ENCODE results near the gene HTR4.

- TF ChIP-seq, protein P1, sequence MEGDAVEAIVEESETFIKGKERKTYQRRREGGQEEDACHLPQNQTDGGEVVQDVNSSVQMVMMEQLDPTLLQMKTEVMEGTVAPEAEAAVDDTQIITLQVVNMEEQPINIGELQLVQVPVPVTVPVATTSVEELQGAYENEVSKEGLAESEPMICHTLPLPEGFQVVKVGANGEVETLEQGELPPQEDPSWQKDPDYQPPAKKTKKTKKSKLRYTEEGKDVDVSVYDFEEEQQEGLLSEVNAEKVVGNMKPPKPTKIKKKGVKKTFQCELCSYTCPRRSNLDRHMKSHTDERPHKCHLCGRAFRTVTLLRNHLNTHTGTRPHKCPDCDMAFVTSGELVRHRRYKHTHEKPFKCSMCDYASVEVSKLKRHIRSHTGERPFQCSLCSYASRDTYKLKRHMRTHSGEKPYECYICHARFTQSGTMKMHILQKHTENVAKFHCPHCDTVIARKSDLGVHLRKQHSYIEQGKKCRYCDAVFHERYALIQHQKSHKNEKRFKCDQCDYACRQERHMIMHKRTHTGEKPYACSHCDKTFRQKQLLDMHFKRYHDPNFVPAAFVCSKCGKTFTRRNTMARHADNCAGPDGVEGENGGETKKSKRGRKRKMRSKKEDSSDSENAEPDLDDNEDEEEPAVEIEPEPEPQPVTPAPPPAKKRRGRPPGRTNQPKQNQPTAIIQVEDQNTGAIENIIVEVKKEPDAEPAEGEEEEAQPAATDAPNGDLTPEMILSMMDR (IDR thresholded peaks at IDR 0.05) = no peak
- TF ChIP-seq POLR2A (IDR thresholded peaks at IDR 0.05) = no peak
Measured at GRCh38 chr5:148437249-148437648, 217.1 kb downstream of the HTR4 start.
